Activated gamma-delta T cell (primary cell): Measurements from ENCODE around the gene ZNF283.

ENCODE experiments used
- DNase-seq: peaks from one replicate; lab custom pipeline; 2025; lab: John Stamatoyannopoulos, UW
- total RNA-seq, 2 donors: gene quantifications; one replicate each; lab custom pipeline; 2026; lab: John Stamatoyannopoulos, UW

Gene ZNF283
- 24.2 to 39.0 reads per million in 2 donors for total RNA-seq

DNA sequence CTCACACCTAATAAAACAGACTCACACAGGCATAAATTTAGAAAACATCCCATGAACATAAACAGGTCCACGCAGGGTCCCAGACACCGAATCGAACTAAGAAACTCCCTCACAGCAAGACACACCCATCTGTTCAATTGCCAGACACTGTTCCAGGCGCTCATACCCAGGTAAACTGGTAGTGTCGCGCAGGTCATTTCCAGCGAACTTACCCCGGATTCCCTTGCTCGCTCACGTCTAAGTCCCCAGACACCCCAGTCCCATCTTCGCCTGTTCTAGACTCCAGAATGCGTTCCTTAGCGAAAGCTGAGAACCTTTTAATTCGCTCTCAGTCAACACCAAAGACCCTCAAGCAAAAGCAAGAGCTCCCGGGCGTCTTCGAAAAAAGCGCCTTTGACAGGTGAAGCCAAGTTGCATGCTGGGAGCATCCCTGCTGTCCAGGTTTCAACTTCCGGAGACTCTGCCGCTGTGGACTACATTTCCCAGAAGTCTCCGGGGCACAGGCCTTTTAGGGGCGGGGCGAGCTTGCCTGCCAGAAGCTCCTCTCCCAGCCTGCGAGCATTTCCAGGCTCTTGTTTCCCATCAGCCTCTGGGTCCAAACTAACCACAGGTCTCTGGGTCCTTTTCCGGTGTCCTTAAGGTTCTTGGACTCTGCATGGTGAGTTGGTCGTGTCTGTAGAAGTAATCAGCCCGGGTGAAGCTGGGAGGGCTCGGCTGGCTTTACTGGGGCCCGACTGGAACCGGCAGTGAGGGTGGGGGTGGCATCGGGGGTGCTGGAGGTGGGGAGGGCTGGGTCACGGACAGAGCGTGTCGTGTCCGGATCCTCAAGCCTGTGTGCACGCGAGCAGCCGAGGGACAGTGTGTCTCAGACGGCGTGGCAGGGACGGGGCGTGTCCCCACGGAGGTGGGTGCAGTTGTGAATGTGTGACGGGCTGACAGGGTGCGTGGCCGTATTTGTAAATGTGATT is at the start of gene ZNF283:
TSS of gene ZNF283 (plus strand) at position 535 of the 968 bp plus-strand sequence. CDS start 6,184 bp downstream, outside the sequence.
- DNase-seq: no peak

DNA sequence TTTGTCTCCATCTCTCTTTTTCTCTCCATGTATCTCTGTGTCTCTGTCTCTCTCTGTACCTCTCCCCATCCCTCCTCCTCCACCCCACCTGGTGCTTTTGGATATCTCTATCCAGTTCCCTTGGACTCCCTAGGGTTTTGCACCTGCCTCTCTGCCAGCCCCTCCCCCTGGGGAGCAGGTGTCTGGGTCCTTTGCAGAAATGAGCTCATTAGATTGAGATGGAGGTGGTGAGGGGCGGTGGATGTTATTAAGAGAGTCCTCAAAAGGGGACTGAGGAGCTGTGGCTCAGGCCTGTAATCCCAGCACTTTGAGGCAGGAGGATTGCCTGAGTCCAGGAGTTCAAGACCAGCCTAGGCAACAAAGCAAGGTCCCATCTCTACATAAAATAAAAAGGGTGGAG is 48.5 kb upstream of the ZNF283 start:
- no peak for DNase-seq

DNA sequence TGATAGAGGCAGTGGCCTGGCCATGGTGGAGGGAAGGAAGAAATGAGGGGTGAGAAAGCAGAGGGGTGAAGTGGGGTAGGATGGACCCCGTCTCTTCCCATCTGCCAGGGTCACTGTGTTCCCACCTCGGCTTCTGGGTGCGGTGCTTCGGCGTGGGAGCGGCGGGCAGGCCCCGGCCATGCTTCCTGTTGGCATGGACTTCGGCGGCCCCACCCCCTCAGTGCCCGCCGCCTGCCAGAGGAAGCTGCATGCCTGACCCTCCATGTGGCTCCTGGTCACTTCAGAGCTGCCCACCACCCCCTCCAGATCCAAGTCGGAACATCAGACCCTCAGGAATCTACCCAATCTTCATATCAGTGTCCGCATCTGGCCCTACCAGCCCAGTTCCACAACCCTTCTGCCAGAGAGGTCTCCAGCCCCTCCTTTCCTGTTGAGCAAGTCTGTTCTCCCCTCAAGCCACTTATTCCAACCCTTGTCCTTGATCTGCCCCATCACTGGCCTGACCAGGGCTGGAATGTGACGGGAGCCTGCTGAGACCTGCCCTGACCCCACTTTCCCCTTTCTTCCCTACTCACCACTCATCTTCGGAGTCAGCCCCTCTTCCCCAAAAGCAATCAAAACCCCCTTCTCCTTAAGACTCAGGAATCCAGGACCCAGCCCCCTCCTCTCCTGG is 47.8 kb upstream of the ZNF283 start:
- DNase-seq: no peak

DNA sequence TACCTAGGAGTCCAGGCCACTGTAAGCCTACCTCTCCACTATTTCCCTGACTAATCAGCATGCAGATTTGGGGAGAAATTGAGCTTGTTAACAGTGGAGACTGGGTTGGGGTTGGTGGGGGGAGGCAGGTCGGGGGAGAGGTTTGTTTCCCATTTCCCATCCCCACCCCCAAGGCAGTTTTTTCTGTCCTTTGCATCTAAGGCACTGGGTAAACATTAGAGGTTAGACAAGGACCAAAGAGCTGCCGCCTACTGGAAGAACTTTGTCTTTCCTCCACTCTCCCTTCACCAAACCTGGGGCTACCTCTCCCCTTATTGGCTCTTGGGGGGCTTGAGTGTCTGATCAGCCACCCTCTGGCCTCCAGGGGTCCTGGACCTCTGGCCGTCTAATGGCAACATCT is 47.3 kb upstream of the ZNF283 start:
- DNase-seq: no peak

DNA sequence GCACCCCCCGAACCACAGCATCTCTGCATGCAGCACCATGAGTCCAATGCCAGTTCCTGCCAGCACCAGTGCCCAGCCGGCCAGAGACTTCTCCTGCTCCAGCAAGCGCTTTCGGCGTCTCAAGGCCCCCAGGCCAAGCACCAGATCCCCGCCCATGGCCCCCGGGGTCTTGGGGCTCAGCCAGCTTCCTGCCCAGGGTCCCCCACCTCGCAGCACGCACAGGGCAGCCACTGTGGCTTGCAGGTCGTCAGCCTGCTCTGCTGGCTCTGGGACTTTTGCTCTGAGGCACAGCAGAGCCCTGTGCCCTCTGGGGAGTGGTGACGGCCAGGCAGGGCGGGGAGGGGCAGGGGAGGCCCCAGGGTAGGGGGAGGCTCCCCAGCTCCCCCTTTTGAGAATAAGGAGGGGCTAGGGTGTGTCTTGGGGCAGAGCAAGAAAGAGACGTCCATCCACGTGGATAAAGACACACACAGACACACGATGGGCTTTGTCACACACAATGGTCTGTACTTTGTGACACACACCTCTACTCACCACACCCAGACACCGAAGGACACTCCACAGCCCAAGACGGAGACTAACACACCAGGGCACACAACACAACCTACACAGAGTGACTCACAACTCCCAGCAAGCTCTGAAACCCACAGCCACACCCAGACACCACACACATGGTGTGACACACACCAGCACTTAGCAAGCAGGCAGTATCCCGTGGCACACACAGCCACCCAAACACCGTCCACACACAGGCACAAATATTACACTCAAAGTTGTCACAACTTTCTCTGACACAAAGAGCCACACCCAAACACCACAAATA is 46.2 kb upstream of the ZNF283 start, which contains the start of gene KCNN4:
TSS of gene KCNN4 (minus strand) at position 268 of the 820 bp plus-strand sequence. CDS start at position 156, 112 bp downstream.
- DNase-seq: no peak

DNA sequence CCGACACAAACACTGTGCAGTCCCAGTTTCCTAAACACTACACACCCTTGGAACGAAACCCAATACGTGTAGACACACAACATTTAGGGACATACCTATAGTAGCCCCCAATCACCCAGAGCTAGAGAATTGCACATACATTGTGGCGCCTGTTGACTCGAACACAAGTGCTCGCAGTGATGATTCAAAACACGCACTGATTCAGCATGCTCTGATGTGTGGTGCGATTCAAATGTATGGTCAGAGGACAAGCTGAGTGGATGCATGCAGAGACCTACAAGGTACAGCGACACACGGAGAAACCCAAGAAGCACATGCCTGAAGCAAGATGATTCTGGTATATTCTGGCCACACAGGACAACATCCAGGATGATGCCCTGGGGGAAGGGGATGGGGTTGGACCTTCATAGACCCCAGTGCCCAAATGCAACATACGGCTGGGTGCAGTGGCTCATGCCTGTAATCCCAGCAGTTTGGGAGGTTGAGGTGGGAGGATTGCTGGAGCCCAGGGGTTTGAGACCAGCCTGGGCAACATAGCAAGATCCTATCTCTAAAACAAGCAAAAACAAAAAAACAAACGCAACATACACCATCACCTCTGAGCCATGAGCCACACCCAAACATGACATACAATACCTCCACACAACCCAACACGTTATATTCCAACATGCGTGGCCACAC is 45.4 kb upstream of the ZNF283 start:
- DNase-seq: no peak

DNA sequence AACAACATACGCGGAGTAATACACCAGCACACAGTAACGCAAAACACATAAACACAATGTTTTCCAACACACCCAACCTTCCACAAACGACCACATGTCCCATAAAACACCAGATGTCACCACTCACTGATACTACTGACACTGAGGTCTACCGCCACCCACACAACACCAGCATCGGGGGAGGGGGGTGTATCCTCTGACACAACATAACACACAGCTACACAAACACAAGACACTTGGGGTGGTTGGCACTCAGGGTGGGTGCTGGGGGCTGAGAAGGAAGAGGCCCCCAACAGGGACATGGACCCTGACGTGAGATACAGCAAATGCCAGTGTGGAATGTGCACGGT is 44.8 kb upstream of the ZNF283 start:
- DNase-seq: no peak

DNA sequence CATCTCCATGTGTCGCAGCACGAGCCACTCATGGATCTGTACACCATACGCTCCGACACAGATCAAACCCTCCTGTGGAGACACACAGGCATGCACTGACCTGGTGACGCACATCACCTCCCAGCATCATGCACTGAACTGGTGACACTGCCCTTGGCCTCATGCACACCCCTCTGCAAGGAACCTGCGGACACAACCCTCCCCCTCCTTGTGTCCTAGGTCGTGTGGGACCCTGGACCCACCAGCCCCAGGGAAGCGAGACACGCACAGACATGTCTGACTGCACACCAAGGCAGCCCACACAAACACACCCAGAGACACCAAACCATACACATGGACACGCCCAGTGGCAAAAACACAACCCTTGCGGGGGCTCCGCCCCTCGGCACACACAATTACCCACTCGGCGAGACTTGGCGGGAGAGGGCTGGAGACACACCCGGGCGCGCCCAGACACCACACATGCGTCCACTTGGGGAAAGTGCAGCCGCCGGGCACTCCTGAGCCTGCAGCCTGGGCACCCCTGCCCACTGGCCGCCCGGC is 44.4 kb upstream of the ZNF283 start:
- no peak for DNase-seq

DNA sequence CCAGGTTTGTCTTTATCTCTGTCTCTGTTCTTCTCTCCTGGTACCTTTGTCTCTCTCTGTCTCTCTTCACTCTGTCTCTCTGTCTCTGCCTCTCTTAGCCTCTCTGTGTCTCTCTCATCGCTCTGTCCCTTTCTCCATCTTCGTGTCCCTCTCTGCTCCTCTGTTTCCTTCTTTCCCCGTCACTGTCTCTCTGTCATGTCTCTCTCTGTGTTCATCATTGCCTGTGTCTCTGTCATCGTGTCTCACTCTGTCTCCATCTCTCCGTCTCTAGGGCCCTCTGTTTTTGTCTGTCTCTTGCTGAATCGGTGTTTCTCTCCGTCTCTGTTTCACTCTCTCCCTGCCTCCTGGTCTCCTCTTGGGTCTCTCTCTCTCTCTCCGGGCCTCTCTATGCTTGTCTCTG is 43.5 kb upstream of the ZNF283 start:
- DNase-seq: no peak

DNA sequence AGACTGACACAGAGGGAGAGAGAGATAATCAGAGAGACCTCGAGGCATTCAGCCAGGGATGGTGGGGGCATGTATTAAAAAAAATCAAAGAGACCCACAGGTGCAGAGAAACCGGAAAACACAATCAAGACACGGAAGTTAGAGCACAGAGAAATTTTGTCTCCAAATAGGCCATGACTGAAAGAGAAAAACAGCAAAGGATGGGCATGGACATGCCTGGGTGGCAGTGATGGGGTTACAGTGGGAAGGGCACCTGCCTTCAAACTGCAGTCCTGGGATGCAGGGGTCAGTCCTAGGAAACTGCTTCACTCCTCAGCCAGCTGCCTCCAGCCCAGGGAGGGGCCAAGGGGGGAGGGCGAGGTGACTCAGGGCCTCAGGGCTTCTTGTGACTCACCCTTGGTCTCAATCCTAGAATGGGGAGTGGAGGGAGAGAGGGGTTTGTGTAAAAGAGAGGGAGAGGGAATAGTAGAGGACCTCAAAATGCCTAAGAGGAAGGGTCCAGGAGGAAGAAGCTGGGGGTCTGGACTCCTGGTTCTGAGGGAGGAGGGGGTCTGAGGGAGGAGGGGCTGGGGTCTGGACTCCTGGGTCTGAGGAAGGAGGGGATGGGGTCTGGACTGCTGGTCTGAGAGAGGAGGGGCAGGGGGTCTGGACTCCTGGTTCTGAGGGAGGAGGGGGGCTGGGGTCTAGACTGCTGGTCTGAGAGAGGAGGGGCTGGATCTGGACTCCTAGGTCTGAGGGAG is 42.7 kb upstream of the ZNF283 start:
- DNase-seq: no peak

DNA sequence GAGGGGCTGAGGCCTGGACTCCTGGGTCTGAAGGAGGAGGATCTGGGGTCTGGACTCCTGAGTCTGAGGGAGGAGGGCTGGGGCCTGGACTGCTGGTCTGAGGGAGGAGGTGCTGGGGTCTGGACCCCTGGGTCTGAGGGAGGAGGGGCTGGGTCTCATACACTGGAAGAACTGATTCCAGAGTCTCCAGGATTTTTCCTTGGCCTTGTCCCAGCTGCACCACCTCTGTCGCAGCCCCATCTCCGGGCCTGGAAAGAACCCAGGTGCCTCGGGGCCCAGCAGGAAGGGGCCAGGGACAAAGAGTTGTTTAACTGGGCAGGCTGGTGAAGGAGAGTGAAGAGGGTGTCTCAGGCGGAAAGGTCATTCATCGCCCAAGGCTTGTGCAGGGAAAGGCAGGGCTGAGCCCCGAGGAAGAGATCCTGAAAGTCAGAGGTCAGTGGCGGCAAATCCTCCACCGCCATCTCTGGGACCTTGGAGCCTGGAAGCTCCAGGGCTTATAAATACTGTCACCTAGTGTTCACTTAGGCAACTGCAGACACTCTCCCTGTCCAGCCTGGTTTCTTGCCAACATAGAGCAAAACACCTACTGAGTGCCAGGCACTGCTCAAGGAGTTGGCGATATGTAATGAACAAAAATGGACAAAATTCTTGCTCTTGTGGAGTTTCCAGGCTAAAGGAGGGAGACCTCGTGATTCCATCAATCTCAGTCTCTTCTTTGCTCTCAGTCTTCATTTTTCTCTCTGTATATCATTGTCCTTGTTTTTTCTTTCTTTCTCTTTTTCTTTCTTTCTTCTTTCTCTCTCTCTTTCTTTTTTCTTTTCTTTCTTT is 41.9 kb upstream of the ZNF283 start:
- no peak for DNase-seq

DNA sequence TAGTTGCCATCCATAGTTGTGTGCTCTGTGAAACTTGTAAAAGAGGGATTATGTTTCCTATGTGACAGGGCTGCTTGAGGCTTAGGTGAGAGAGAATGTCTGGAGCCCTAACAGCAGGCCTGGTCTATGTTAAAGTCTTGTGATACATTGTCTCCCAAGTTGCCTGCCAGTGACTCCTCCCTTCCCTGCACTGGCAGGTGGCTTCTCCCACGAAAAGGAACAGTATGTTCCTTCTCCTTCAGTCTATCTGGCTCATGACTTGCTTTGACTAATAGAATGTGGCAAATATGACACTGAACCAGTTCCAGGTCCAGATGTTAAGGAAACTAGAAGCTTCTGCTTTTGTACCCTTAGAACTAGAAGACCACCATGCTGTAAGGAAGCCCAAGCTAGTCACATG is 40.5 kb upstream of the ZNF283 start:
- DNase-seq: no peak

DNA sequence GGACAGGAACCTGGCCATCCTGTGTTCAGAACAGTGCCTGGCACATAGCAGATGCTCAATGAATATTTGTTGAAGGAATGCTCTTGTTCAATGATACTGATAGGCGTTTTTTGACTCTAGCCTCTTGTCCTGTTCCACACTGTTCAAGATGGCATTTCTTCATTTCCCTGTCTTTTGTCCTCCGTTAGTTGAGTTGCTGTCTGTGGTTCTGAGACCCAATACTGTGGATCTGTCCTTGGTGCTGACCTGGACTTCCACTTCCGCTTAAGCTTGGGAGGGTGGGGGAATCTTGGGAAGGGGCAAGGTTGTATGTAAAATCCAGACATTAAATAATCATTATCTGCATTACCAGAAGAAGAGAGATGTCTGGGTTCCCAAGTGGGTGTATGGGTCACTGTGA is 38.1 kb upstream of the ZNF283 start:
- no peak for DNase-seq

DNA sequence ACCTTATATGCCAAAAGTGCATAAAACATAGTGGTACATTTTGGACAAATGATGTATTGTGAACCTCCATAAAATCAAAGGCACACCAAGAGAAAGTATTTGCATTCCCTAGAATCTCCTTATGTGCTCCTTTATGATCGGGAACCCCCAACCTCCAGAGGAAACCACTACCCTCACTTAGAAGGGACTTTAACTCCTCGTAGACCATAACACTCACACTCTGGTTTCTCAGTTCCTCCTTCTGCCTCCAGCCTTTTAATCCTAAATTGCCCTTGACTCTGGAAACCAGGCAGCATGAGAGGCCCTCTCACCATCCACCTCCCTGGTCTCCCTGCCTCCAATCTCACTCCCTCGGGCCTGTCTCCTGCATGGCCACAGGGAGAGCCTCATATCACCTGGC is 36.5 kb upstream of the ZNF283 start:
- DNase-seq: no peak

DNA sequence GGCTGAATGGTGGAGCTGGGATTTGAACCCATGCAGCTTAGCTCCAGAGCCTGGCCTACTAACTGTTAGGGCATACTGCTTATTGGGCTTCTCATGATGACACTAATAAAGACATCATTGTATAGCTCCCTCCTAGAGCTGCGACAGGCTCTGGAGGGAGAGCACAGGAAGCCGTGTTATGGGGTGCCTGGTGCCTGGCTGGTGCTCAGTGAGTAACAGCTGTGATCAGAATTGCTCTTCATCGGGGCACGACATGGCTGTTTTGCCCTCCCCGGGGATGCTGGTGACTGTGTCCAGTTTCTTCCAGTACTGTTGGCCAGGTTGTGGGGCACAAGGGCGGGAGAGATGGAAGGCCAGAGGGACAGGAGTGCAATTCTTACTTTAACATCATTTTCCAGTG is 30.0 kb upstream of the ZNF283 start:
- no peak for DNase-seq

DNA sequence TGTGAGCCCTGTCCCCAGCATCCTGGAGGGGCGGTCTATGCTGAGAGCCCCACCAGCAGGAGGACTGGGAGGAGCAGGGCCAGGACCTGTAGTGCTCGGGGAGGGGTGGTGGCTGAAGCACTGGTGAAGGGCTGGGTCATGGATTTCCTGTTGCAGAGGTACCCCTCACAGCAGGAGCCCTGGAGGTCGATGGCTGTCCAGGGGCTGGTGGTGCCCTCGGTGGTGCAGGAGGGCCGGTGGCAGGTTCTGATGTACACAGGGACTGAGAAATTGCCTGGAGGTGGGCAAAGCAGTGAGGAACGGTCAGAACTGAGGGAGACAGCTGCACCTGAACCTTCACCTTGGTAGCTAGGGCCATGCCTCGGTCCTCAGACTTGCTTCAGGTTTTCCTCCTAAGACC is 29.6 kb upstream of the ZNF283 start:
- DNase-seq: no peak

DNA sequence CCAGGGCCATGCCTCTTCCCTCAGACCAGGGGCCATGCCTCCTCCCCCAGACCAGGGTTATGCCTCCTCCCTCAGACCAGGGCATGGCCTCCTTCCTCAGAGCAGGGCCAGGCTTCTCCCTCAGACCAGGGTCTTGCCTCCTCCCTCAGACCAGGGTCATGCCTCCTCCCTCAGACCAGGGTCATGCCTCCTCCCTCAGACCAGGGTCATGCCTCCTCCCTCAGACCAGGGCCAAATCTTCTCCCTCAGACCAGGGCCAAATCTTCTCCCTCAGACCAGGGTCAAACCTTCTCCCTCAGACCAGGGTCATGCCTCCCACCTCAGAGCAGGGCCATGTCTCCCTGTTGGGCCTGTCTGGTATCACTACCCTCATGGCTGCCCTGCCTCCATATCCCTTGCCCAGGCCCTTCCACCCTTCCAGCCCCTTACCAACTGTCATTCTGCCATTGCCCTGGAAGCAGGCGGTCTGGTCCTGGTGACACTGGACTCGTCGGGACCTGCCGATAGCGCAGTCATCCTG is 29.0 kb upstream of the ZNF283 start:
- DNase-seq: no peak

DNA sequence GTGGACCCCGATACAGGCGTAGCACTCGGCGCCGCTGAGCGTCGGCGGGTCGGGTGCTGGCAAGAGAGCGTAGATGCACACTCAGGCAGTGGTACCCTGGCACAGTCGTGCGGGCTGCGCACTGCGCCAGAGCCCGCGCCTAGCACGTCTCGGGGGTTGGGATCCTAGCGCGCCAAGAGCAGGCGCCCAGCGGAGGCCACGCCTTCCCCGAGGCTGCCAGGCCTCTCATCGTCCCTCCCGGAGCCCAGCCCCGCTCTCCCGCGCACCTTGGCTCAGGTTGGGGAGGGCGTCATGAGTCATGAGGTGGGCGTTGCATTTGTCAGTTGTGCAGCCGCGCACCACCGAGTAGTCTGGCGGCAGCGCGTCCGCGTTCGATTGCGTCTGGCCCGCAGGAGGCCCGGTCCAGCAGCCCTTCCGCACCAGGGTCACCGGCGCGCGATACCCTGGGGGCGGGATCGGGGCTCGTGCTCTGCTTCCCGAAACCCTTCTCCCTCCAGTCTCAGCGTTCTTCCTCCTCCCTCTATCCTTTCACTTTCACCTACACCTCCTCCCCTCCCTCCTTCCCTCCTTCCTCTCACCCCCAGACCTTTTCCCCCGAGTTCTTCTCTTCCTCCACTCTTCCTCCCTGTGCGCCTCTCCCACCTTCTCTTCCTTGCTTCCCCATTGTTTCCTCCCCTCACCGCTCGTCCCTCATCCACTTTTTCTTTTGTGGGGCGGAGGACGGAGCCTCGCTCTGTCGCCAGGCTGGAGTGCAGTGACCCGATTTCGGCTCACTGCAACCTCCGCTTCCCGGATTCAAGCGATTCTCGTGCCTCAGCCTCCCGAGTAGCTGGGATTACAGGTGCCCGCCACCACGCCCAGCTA is 28.3 kb upstream of the ZNF283 start:
- no peak for DNase-seq
